Measurements from ENCODE around the gene TPM2. TPM values are rescaled to one million over a fixed set of nuclear protein-coding genes. Genes with fewer than 3 reads are reported as not detected.

Gene TPM2
- total RNA-seq, 1 donor from 2014 or later = 244 TPM

- DNase-seq (ENCODE audit: low spot score) = no peak
Measured at GRCh38 chr9:35696520-35697215, 6.9 kb upstream of the TPM2 start.

DNA sequence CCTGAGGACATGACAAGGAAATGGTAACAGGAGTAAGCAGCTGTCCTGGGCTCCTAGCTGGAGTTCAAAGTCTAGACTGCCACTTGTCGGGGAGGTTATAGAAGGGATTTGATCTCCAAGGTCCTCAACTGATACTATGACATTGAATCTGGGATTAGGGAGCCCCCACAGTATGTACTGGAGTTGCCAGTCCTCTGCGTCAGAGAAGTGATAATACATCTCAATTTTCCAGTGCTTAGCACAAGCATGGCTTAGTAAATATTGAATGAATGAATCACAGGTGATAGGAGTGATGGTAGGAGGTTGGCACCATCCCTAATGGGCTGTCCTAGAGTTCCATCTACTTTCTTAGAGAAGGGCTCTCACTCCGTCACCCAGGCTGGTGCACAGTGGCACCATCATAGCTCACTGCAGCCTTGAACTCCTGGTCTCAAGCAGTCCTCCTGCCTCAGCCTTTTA lies 6.2 kb upstream of the TPM2 start:
- DNase-seq (ENCODE audit: low spot score) = no peak

GRCh38 chr9:35691757-35692301 lies 2.1 kb upstream of the TPM2 start:
- no peak for DNase-seq (ENCODE audit: low spot score)

DNA sequence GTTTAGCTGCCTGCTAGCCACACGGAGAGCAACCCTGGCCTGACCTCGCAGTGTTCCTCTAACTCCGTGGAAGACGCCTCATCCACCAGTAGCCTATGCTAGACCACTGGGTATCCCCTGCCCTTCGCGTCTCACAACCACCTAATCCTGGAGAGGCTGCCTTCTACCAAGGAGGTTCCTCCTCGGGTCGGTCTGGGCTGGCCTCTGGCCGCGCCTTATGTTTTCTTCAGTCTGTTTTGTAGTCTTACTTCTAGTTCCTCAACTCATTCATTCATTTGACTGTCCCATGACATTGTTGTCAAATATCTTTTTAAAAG lies 1.6 kb upstream of the TPM2 start:
- DNase-seq (ENCODE audit: low spot score) = no peak

DNA sequence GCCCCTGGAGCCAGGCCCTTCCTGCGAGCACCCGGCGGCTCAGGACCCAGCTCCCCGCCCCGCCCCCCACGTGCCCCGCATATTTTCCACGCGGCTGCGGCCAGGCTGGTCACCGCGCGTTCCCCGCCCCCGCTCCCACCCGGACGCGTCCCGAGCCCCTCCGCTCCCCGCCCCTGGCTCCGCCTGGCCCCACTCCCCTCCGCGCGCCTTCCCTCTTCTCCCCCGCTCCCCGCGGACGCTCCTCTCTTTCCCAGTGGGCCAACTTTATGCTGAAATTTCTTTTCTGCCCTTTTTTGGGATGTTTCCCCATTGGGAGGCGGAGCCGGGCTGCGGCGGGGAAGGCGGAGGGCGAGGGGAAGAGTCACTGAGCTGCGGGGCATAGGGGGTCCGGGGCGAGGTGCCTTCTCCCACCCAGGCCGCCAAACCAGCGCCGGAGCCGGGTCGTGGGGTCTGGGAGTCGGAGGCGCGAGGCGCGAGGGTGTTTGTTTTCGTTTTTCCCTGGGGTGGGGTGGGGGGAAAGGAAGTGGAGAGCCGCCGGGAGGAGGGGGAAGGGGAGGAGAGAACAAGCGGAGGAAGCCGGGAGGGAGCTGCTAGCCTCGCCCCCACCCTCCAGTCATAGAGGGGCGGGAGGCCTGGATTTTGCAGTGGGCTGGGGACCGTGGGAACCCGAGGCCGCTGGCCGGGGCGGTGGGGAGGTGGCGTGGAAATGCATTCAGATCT lies 1.0 kb upstream of the TPM2 start:
- peak; percentile 93 for DNase-seq (ENCODE audit: low spot score)

DNA sequence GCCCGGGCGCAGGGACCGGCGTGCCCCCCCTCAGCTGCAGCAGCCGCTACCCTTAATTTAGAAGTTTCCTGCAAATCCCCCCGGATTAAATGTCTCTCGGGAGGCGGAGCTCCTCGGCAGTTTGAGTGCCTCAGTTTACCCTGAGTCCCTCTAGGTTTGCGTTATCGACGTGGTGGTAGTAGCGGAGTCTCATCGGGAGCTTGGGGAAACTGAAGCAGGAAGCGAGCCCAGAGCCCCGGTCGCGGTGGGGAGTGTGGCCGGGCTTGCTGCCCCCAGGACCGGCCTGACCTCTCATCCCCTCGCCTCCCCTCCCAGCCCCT lies 529 bp upstream of the TPM2 start:
- DNase-seq (ENCODE audit: low spot score) = no peak

DNA sequence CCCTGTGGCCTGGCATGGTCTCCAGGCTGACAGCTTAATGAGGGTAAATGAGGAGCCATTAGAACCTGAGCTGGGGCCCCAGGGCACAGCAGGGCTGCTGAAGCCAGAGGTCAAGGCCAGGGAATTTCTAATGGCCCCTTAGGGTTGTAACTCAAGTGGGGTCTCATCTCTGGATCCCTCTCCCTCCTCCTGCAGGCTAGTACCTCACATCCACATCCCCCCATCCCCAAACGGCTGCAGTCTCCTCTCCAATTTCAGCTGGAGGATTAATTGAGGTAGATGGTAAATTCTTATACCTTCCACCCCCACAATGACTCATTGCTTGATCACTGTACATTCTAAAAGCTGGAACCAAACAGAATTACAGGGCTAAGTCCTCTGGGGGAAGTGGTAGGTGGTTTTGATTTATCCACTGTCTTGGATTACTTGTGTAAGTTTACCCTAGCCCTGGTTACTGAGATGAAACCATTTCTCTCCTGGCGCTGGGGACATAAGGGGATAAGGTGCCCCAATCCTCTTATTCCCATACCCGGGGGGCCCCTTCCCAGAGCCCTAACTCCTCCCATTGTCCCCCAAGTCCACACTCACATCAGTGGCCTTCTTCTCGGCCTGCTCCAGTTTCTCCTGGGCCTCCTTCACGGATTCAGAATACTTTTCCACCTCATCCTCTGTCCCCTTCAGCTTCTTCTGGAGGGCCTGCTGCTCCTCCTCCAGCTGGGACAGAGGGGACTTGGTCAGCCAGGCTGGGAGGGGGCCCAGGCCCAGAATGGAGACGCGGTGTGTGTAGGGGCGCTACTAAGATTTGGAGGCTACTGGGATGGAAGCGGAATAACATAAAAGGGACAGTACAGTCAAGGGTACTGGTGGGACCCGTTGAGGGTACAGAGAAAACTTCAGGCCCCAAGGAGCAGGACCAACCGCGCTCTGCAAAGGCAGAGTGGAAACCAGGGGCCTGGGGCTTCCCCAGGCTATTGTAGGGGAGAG lies 875 bp downstream of the TPM2 start:
- DNase-seq (ENCODE audit: low spot score) = no peak

DNA sequence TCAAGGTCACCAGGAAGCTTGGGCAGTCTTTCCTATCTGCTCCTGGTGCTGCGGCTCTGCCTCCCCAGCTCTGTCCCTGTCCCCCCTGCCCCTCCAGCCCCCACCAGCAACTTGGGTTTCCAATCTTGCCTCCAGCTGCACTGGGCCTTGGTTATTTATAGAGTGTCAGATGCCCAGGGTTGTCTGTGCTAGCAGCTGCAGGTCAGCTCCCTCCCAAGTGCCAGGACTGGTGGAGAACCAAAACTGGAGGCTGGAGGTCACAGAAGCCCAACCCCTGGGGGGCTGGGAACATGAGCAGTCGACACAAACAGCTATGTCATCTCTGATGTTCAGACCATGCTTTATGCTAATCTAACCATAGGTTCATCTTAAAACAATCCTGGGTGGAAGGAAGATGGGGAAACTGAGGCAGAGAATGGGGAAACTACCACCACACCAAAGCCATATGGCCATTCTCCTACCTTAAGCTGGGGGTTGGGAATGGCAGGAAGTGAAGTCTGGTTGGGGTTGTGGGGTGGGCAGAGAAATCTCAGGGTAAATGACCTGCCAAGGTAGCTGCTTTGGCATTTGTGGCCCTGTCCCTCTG lies 1.7 kb downstream of the TPM2 start:
- DNase-seq (ENCODE audit: low spot score) = no peak

- no peak for DNase-seq (ENCODE audit: low spot score)
Measured at GRCh38 chr9:35687306-35687705, 2.4 kb downstream of the TPM2 start.

GRCh38 chr9:35686222-35687203 lies 3.2 kb downstream of the TPM2 start:
- DNase-seq (ENCODE audit: low spot score) = no peak

DNA sequence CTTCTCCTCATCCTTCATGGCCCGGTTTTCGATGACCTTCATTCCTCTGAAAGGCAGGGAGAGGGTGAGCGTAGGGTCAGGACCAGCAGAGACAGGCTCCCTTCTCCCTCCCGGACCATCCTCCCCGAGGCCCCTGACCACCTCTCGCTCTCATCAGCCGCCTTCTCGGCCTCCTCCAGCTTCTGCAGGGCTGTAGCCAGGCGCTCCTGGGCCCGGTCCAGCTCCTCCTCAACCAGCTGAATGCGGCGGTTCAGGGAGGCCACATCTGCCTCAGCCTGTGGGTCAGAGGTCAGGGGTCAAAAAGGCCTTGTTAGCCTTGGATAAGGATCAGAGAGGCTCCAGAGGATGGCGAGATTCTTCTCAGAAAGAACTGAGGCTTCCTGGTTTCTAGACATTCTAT lies 4.2 kb downstream of the TPM2 start:
- DNase-seq (ENCODE audit: low spot score) = no peak

- no peak for DNase-seq (ENCODE audit: low spot score)
Measured at GRCh38 chr9:35684921-35685320, 4.8 kb downstream of the TPM2 start.

DNA sequence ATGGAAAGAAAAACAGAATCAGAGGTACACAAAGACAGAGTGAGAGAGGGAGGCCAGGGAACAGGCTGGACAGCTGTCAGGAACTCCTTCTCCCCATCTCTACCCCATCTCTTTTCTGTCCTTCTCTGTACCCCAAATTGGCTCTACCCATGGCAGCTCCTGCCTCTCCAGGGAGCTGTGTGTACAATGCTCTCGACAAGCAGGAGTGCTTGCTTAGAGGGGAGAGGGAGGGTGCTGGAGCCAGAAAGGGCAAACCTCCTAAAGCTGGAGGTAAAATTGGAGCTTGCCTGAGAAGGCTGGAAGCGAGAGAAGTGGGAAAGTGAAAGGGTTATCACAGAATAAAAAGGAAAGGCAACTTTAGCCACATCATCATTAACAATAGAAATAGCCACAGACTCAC lies 6.4 kb downstream of the TPM2 start:
- DNase-seq (ENCODE audit: low spot score) = no peak

GRCh38 chr9:35682520-35683315 lies 7.0 kb downstream of the TPM2 start:
- no peak for DNase-seq (ENCODE audit: low spot score)

GRCh38 chr9:35682051-35682450 lies 7.7 kb downstream of the TPM2 start:
- DNase-seq (ENCODE audit: low spot score) = no peak

- DNase-seq (ENCODE audit: low spot score) = no peak
Measured at GRCh38 chr9:35681341-35682002, 8.3 kb downstream of the TPM2 start.

DNA sequence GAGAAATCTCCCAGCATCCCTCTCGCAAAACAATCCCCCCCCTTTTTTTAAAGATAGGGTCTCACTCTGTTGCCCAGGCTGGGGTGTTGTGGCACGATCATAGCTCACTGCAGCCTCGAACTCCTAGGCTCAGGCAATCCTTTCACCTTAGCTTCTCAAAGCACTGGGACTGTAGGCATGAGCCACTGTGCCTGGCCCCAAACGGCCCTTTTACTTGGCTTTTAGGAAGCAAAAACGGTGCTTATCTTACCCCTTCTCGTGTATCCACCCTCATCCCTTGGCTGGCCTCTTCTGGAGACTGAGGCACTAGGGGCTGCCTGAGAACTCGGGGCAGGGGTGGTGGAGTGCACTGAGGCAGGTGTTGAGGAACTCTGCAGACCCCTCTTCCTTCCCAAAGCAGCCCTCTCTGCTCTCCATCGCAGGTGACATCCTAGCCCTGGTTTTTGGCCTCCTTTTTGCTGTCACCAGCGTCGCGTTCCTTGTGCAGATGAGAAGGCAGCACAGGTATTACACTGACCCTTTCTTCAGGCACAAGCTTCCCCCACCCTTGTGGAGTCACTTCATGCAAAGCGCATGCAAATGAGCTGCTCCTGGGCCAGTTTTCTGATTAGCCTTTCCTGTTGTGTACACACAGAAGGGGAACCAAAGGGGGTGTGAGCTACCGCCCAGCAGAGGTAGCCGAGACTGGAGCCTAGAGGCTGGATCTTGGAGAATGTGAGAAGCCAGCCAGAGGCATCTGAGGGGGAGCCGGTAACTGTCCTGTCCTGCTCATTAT lies 9.2 kb downstream of the TPM2 start:
- no peak for DNase-seq (ENCODE audit: low spot score)

GRCh38 chr9:35679766-35680330 lies 9.9 kb downstream of the TPM2 start:
- no peak for DNase-seq (ENCODE audit: low spot score)
